ENCODE data around the gene UBE2B.
A peak's percentile ranks its signal among the peaks of the same experiment; 100 is the strongest.

Gene UBE2B

GRCh38 chr5:134427540-134428041 lies 56.2 kb downstream of the UBE2B start:
- DNase-seq (ENCODE audit: low spot score) = no peak
- TF ChIP-seq CTCF (IDR thresholded peaks at IDR 0.05) = no peak
- Histone ChIP-seq H3K27ac (no peak overlapping the region), H3K4me3 (no peak overlapping the region)

- DNase-seq (ENCODE audit: low spot score) = no peak
- H3K4me3 ChIP-seq = no peak overlapping the region
- no peak overlapping the region for H3K27ac ChIP-seq
- TF ChIP-seq CTCF (IDR thresholded peaks at IDR 0.05) = no peak
Observed at GRCh38 chr5:134430001-134430569, 58.7 kb downstream of the UBE2B start.

GRCh38 chr5:134432174-134432573 lies 60.8 kb downstream of the UBE2B start:
- H3K27ac ChIP-seq = no peak overlapping the region
- H3K4me3 ChIP-seq = no peak overlapping the region
- no peak for DNase-seq (ENCODE audit: low spot score)
- TF ChIP-seq CTCF (IDR thresholded peaks at IDR 0.05) = no peak

- H3K4me3 ChIP-seq = no peak overlapping the region
- TF ChIP-seq CTCF (IDR thresholded peaks at IDR 0.05) = no peak
- H3K27ac ChIP-seq = no peak overlapping the region
- no peak for DNase-seq (ENCODE audit: low spot score)
Observed at GRCh38 chr5:134432677-134433359, 61.4 kb downstream of the UBE2B start.

- H3K27ac ChIP-seq = no peak overlapping the region
- no peak for TF ChIP-seq CTCF (IDR thresholded peaks at IDR 0.05)
- H3K4me3 ChIP-seq = no peak overlapping the region
- no peak for DNase-seq (ENCODE audit: low spot score)
Observed at GRCh38 chr5:134435560-134435959, 64.2 kb downstream of the UBE2B start.

- TF ChIP-seq CTCF (IDR thresholded peaks at IDR 0.05) = no peak
- no peak overlapping the region for H3K4me3 ChIP-seq
- no peak for DNase-seq (ENCODE audit: low spot score)
- H3K27ac ChIP-seq = peak overlapping the region in 1 of 2 donors; percentile 80
Observed at GRCh38 chr5:134436523-134437339, 65.4 kb downstream of the UBE2B start.

Data from coronary artery (tissue), 2 donors.